Keratinocyte (primary cell): Measurements from ENCODE around the gene BTRC.

Experiments used
- EZH2 ChIP-seq: IDR thresholded peaks from one replicate; pipeline ENCODE4 v1.6.1; 2012; ENCODE audit warnings: inconsistent platforms, mild to moderate bottlenecking, low read length, moderate library complexity
- TF ChIP-seq, protein P1 (sequence below), 3 experiments: IDR thresholded peaks in 1 of 3; conservative IDR thresholded peaks in 1 of 3; optimal IDR thresholded peaks in 1 of 3; 2 replicates in 2 of 3; 3 replicates in 1 of 3; pipeline versions ENCODE3 to v1.5.1; 2011; ENCODE audit warnings: low read length in 3 of 3, mild to moderate bottlenecking in 3 of 3, moderate library complexity in 2 of 3, control low read depth in 1 of 3, inconsistent platforms in 1 of 3; ENCODE audit not compliant: insufficient read depth in 2 of 3; ENCODE audit errors: extremely low read depth in 1 of 3

GRCh38 chr10:101447477-101447876 is 93.5 kb downstream of the BTRC start:
- TF ChIP-seq, protein P1, sequence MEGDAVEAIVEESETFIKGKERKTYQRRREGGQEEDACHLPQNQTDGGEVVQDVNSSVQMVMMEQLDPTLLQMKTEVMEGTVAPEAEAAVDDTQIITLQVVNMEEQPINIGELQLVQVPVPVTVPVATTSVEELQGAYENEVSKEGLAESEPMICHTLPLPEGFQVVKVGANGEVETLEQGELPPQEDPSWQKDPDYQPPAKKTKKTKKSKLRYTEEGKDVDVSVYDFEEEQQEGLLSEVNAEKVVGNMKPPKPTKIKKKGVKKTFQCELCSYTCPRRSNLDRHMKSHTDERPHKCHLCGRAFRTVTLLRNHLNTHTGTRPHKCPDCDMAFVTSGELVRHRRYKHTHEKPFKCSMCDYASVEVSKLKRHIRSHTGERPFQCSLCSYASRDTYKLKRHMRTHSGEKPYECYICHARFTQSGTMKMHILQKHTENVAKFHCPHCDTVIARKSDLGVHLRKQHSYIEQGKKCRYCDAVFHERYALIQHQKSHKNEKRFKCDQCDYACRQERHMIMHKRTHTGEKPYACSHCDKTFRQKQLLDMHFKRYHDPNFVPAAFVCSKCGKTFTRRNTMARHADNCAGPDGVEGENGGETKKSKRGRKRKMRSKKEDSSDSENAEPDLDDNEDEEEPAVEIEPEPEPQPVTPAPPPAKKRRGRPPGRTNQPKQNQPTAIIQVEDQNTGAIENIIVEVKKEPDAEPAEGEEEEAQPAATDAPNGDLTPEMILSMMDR (optimal IDR thresholded peaks at IDR 0.05 in 1 of 3, IDR thresholded peaks at IDR 0.05 in 1 of 3, conservative IDR thresholded peaks at IDR 0.05 in 1 of 3; ENCODE audit: extremely low read depth in 1 of 3, insufficient read depth in 2 of 3, low read length in 3 of 3), result no peak
- TF ChIP-seq EZH2, result no peak
